SH-SY5Y (cell line): ENCODE results near the gene MTIF2.

Experiments
- GATA2 ChIP-seq: IDR thresholded peaks from 2 replicates; pipeline ENCODE4 v1.6.1; 2011; ENCODE audit warnings: mild to moderate bottlenecking, low read depth, low read length
- GATA3 ChIP-seq: IDR thresholded peaks from 2 replicates; pipeline ENCODE4 v1.6.1; 2011; ENCODE audit warnings: low read depth, mild to moderate bottlenecking, low read length, moderate library complexity

- TF ChIP-seq GATA2: no peak
- no peak for TF ChIP-seq GATA3
These were observed 22.0 kb downstream of the MTIF2 start for GRCh38 chr2:55247025-55247424.
